ENCODE data around the gene NETO2.
"Not testable (repeated sequence)": the region's sequence is repeated elsewhere in the genome, so short reads cannot be mapped to it uniquely, and the experiment has no call there.

NETO2 gene

DNA sequence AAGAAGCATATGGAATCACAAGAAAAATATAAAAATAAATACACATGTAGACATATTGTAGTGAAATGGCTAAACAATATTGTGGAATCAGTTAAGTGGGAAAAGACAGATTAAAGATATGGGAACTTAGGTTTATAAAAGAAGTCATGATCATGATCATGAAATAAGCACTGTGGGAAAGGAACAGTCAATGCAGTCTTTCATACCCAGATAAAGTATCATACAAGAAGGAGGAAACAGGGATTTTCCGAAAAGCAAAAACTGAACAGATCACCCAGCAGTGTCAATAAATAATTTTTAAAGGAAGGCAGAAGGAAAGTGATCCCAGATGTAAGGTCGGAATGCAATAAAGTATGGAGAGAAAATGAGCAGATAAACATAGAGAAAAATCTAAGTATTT, 71.6 kb downstream of the NETO2 start:
- no peak overlapping the region for H3K4me3 ChIP-seq (ENCODE audit: low read length)
- no peak for DNase-seq (ENCODE audit: low read depth, low spot score)

GRCh38 chr16:47069841-47070584, 73.7 kb downstream of the NETO2 start:
- no peak for DNase-seq (ENCODE audit: low read depth, low spot score)
- H3K4me3 ChIP-seq (ENCODE audit: low read length), result no peak overlapping the region

DNA sequence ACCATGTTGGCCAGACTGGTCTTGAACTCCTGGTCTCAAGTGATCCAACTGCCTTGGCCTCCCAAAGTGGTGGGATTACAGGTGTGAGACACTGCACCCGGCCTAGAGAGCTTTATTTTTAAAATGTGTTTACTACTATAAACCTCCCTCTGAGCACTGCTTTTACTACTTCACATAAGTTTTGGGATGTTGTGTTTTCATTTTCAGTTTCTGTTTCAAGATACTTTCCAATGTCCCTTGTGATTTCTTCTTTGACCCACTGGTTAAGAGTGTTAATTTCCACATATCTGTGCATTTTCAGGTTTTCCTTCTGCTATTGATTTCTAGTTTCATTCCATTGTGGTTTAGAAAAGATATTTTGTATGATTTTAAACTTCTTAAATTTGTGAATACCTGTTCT, 74.4 kb downstream of the NETO2 start:
- DNase-seq (ENCODE audit: low read depth, low spot score), result no peak
- no peak overlapping the region for H3K4me3 ChIP-seq (ENCODE audit: low read length)

DNA sequence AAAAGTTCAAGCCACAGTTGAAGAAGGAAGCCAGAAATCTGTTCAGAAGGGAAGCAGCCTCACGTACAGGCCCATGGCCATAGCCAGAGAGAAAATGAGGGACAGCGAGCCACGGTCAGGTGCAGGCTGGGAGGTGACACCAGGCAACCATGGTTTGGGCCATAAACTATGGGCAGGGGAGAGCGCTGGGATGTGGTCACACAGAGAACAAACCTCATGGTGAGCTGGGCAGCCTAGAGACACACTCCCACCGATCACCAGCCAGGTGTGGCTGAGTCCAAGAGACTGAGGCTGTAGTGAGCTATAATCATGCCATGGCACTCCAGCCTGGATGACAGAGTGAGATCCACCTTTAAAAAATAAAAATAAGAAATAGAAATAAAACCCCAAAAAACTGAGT, 76.5 kb downstream of the NETO2 start:
- no peak overlapping the region for H3K4me3 ChIP-seq (ENCODE audit: low read length)
- no peak for DNase-seq (ENCODE audit: low read depth, low spot score)

GRCh38 chr16:47065766-47066688, 77.7 kb downstream of the NETO2 start:
- DNase-seq (ENCODE audit: low read depth, low spot score), result no peak

GRCh38 chr16:47064775-47065174, 79.0 kb downstream of the NETO2 start:
- no peak for DNase-seq (ENCODE audit: low read depth, low spot score)

More at GRCh38 chr16:47065766-47066688, 77.7 kb downstream of the NETO2 start:
- H3K4me3 ChIP-seq (ENCODE audit: low read length), result no peak overlapping the region

GRCh38 chr16:47063011-47063724, 80.6 kb downstream of the NETO2 start:
- no peak overlapping the region for H3K4me3 ChIP-seq (ENCODE audit: low read length)
- no peak for DNase-seq (ENCODE audit: low read depth, low spot score)

More at GRCh38 chr16:47064775-47065174, 79.0 kb downstream of the NETO2 start:
- H3K4me3 ChIP-seq (ENCODE audit: low read length), result no peak overlapping the region

GRCh38 chr16:47061204-47061603, 82.5 kb downstream of the NETO2 start:
- no peak overlapping the region for H3K4me3 ChIP-seq (ENCODE audit: low read length)
- no peak for DNase-seq (ENCODE audit: low read depth, low spot score)

DNA sequence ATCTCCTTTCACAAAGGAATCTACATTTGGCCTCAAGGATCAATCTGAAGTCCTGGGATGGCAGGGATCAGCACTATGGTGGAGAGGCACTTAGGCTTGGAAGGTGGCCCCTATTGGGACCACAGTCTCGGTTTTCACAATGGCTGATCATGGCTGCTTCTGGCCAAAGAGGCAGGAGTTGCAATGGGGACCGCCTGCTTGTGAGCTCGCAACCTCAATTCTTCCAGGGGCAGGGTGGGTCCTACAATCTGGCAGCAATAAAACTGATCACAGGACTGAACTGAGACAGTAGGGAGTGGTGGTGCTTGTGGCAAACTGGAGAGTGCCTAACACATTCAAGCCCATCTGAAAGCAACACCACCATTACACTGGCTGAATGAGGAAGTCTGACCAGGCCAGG, 83.1 kb downstream of the NETO2 start:
- DNase-seq (ENCODE audit: low read depth, low spot score), result no peak
- no peak overlapping the region for H3K4me3 ChIP-seq (ENCODE audit: low read length)

DNA sequence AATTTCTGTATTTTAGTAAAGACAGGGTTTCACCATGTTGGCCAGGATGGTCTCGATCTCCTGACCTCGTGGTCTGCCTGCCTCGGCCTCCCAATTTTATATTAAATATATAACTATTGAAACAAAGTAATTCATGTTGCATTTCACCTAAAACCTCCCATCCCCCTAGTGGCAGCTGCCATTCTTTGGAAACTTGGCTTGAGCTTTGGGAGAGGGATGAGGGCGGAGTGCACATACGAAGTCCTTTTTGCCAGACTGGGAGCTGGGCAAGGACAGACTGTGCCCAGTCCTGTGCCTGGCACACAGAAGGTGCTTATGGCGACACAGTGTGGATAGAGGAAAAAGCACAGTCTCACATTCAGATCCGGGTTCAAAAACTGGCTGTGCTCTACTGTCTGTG, 83.8 kb downstream of the NETO2 start:
- H3K4me3 ChIP-seq (ENCODE audit: low read length), result no peak overlapping the region
- DNase-seq (ENCODE audit: low read depth, low spot score), result no peak

DNA sequence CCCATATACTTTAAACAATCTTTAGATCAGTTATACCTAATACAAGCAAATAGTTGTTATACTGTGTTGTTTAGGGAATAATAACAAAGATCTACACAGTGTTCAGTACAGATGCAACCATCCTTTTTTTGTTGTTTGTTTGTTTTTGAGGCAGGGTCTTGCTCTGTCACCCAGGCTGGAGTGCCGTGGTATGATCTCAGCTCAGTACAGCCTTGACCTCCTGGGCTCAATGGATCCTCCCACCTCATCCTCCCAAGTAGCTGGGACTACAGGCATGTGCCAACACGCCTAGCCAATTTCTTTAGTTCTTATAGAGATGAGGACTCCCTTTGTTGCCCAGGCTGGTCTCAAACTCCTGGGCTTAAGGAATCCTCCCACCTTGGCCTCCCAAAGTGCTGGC, 84.6 kb downstream of the NETO2 start:
- not testable (repeated sequence) for DNase-seq (ENCODE audit: low read depth, low spot score); H3K4me3 ChIP-seq (ENCODE audit: low read length)

- DNase-seq (ENCODE audit: low read depth, low spot score), result no peak
Observed at GRCh38 chr16:47058295-47059086, 85.3 kb downstream of the NETO2 start.

GRCh38 chr16:47057630-47057993, 86.1 kb downstream of the NETO2 start:
- H3K4me3 ChIP-seq (ENCODE audit: low read length), result no peak overlapping the region
- no peak for DNase-seq (ENCODE audit: low read depth, low spot score)

More at GRCh38 chr16:47058295-47059086, 85.3 kb downstream of the NETO2 start:
- H3K4me3 ChIP-seq (ENCODE audit: low read length), result no peak overlapping the region

DNA sequence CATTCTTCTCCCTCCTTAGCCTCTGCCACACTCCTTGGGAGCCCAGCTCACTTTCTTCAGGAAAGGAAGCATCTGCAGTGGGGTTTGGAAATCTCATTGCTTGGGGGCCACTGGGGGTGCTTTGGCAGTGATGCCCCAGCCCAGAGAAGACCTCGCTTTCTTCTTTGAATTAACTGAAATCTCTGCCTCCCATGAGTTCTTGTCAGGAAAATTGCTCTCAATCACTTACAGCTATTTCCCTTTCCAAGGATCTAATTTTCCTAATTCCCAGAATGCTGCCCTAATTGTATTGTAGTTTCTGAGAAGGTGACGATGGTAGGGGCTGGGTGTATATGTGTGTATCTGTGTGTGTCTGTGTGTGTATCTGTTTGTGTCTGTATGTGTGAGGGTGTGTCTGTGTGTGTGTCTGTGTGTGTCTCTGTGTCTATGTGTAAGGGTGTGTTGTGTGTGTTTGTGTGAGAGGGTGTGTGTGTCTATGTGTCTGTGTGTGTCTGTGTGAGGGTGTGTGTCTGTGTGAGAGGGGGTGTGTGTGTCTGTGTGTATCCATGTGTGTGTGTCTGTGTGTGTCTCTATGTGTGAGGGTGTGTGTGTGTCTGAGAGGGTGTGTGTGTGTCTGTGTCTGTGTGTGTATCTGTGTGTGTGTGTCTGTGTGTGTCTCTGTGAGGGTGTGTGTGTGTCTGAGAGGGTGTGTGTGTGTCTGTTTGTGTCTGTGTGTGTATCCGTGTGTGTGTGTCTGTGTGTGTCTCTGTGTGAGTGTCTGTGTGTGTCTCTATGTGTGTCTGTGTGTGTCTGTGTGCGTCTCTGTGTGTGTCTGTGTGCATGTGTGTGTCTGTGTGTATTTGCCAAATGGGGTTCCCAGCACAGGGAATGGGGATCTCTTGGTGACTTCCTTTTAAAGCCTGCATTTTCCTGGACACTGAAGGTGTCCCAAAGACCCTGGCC, 86.8 kb downstream of the NETO2 start:
- no peak for DNase-seq (ENCODE audit: low read depth, low spot score)
- no peak overlapping the region for H3K4me3 ChIP-seq (ENCODE audit: low read length)

- not testable (repeated sequence) for H3K4me3 ChIP-seq (ENCODE audit: low read length); DNase-seq (ENCODE audit: low read depth, low spot score)
Observed at GRCh38 chr16:47056061-47056460, 87.7 kb downstream of the NETO2 start.

GRCh38 chr16:47055136-47055885, 88.4 kb downstream of the NETO2 start:
- H3K4me3 ChIP-seq (ENCODE audit: low read length), result no peak overlapping the region
- no peak for DNase-seq (ENCODE audit: low read depth, low spot score)

DNA sequence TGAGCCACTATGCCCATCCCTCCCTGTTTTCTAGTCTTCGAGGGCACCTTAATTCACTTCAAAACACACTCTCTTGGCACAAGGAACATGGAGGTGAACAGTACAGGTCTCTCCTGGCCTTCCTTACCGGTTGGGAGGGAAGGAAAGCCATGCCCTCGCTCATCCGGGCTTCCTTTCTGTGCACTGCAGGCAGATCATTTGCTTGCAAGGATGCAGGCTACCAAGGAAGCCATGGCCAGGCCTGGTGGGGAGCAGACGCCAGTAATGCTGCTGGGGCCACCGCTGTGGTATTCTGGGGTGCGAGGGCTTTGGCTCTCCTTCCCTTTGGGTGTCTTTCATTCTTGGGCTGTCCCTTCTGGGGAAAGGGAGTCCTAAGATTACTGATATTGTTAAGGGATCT, 89.4 kb downstream of the NETO2 start:
- H3K4me3 ChIP-seq (ENCODE audit: low read length), result no peak overlapping the region
- DNase-seq (ENCODE audit: low read depth, low spot score), result no peak
